H7 (cell line): ENCODE data around the gene NCKAP5L. TPM values are rescaled to one million over a fixed set of nuclear protein-coding genes. Genes with fewer than 3 reads are reported as not detected.

Source experiments
- DNase-seq: peaks from one replicate; pipeline ENCODE4 v3.0.0; 2012
- H3K27me3 ChIP-seq: 2 replicates; pipeline ENCODE4 v1.6.0; 2011; ENCODE audit warnings: mild to moderate bottlenecking, low read length; ENCODE audit not compliant: control insufficient read depth, insufficient read depth
- H3K36me3 ChIP-seq: replicated peaks from 2 replicates; pipeline ENCODE4 v1.5.1; 2011; ENCODE audit warnings: low read length; ENCODE audit not compliant: control insufficient read depth, insufficient read depth
- H3K4me3 ChIP-seq: 2 replicates; pipeline ENCODE4 v1.5.1; 2011; ENCODE audit warnings: low read depth, mild to moderate bottlenecking, control low read depth, low read length, moderate library complexity; ENCODE audit not compliant: insufficient read depth
- total RNA-seq: library from RNA; depleted of rRNA; stranded (reverse); fragments of >200 nt; shearing (Covaris generic); gene quantifications from 2 replicates; pipeline ENCODE4 v1.2.3, GENCODE V29; 2014

The NCKAP5L gene
- total RNA-seq, 1 experiment from 2014 or later: 22.3 TPM

DNA sequence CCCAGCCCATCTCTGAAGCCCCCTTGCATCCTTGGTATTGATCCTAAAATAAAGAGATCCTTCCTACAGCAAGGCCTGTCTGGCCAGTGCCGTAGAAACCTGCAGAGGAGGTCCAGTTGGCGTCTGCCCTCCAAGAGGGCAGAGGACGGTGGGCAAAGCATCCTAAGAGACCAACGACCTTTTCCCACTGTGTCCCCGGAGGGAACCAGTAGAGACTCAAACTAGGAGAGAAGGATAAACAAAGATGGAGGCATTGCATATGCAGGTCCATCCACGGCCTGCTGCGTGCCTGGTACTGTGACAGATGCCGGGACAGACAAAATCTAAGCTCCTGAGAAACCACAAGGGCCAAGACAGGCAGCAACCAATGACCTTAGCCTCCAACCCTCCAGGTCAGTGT, 3.8 kb downstream of the NCKAP5L start:
- Histone ChIP-seq H3K36me3 (no peaks in the 10 kb centered on the region; the same call in none of the 2 replicates), H3K4me3 (no peak overlapping the region), H3K27me3 (no peaks in the 10 kb centered on the region)
- no peak for DNase-seq

DNA sequence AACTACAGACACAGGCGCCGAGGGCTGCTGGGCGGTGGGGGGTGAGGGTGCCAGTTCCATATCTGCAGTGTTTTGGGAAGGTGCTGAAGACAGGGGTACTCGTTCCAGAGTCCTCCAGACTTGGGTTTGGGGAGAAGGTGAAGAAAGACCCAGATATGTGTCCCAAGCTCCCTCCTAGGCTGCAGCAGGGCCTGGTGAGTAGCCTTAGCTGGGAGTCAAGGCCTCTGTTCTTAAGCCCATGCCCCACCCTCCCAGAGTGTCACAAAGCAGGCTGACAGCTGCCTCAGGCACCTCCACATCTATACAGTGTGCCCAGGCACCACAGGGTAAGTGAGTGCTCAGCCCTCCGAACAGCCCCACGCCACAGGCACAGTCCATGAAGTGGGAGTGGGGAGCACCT, 4.3 kb downstream of the NCKAP5L start:
- Histone ChIP-seq H3K36me3 (no peaks in the 10 kb centered on the region; the same call in none of the 2 replicates), H3K27me3 (no peaks in the 10 kb centered on the region), H3K4me3 (no peak overlapping the region)
- DNase-seq: no peak

- Histone ChIP-seq H3K36me3 (no peaks in the 10 kb centered on the region; the same call in none of the 2 replicates), H3K27me3 (no peaks in the 10 kb centered on the region), H3K4me3 (no peak overlapping the region)
- DNase-seq: no peak
These were observed 4.9 kb downstream of the NCKAP5L start for GRCh38 chr12:49823350-49823749.

- DNase-seq: no peak
- Histone ChIP-seq H3K27me3 (no peaks in the 10 kb centered on the region), H3K36me3 (no peaks in the 10 kb centered on the region; the same call in none of the 2 replicates), H3K4me3 (no peak overlapping the region)
These were observed 6.6 kb downstream of the NCKAP5L start for GRCh38 chr12:49821373-49822287.

GRCh38 chr12:49819786-49820185, 8.4 kb downstream of the NCKAP5L start:
- no peaks in the 10 kb centered on the region; the same call in none of the 2 replicates for H3K36me3 ChIP-seq
- H3K27me3 ChIP-seq: no peaks in the 10 kb centered on the region
- DNase-seq: no peak
- H3K4me3 ChIP-seq: no peak overlapping the region

DNA sequence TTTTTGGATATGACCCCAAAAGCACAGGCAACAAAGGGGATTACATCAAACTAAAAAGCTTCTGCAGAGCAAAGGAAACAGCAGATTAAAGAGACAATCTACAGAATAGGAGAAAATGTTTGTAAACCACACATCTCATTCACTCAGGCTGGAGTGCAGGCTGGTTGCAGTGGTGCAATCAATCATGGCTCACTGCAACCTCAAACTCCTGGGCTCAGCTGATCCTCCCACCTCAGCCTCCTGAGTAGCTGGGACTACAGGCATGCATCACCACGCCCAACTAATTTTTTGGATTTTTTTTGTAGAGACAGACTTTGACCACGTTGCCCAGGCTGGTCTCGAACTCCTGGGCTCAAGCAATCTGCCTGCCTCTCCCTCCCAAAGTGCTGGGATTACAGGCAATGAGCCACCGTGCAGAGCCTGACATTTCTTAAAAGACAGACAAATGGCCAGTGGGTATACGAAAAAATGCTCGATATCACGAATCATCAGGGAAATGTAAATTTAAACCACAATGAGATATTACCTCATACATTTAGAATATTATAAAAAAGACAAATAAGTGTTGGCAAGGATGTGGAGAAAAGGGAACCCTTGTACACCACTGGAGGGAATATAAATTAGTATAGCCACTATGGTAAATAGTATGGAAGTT, 9.8 kb downstream of the NCKAP5L start:
- Histone ChIP-seq H3K36me3 (no peaks in the 10 kb centered on the region; the same call in 1 of the 2 replicates), H3K4me3 (no peak overlapping the region), H3K27me3 (no peaks in the 10 kb centered on the region)
- DNase-seq: no peak

GRCh38 chr12:49813131-49813530, 15.1 kb downstream of the NCKAP5L start:
- no peak for DNase-seq
- no peaks in the 10 kb centered on the region for H3K36me3 ChIP-seq

GRCh38 chr12:49811961-49812401, 16.2 kb downstream of the NCKAP5L start:
- Histone ChIP-seq H3K4me3 (no peak overlapping the region), H3K27me3 (no peaks in the 10 kb centered on the region), H3K36me3 (0 out of 2 replicates have a peak, but pooled peaks cover 2% of the 10 kb centered on the region)
- no peak for DNase-seq

More at GRCh38 chr12:49813131-49813530, 15.1 kb downstream of the NCKAP5L start:
- Histone ChIP-seq H3K4me3 (no peak overlapping the region), H3K27me3 (no peaks in the 10 kb centered on the region)

GRCh38 chr12:49811136-49811535, 17.1 kb downstream of the NCKAP5L start:
- DNase-seq: peak; percentile 79
- H3K27me3 ChIP-seq: no peaks in the 10 kb centered on the region
- H3K36me3 ChIP-seq: 0 out of 2 replicates have a peak, but pooled peaks cover 2% of the 10 kb centered on the region
- no peak overlapping the region for H3K4me3 ChIP-seq

- Histone ChIP-seq H3K27me3 (no peaks in the 10 kb centered on the region), H3K36me3 (peaks cover 4% of the 10 kb centered on the region), H3K4me3 (no peak overlapping the region)
- DNase-seq: peak; percentile 73
These were observed 18.3 kb downstream of the NCKAP5L start for GRCh38 chr12:49809906-49810389.

- Histone ChIP-seq H3K27me3 (no peaks in the 10 kb centered on the region), H3K4me3 (no peak overlapping the region), H3K36me3 (peaks cover 6% of the 10 kb centered on the region)
- DNase-seq: peak; percentile 72
These were observed 18.8 kb downstream of the NCKAP5L start for GRCh38 chr12:49809381-49809905.

DNA sequence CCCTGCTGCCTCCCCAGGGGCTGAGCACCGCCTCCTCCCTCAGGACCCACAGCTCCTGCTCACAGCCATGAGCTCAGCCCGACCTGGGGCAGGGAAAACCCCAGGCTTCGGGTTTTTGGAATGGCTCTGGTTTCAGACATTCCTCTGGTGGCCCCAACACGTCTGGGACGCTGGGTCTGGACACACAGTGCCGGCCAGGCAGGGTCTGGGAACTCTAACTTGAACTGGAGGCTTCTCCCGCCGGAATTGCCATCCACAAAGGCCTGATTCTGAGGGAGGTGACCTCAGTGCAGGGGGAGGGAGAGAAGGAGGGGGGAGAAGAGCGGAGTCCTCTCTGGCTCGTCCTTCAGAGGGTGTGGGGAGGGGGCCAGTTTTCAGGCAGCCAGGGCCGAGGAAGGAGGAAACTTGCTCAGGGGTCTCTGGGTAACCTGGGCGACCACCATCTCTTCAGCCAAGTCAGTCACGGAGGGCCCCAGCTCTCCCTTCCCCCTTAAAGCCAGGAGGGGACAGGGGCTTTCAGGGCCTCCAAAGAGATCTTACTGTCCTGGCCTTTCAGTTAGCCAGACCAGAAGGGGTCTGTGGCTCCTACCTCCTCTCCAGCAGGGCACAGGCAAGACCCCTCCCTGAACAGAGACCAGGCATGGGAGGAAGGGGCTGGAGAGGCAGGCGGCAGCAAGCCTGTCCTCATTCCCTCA, 19.4 kb downstream of the NCKAP5L start:
- DNase-seq: peak; percentile 77
- no peaks in the 10 kb centered on the region for H3K27me3 ChIP-seq
- H3K4me3 ChIP-seq: no peak overlapping the region
- H3K36me3 ChIP-seq: peaks cover 9% of the 10 kb centered on the region

DNA sequence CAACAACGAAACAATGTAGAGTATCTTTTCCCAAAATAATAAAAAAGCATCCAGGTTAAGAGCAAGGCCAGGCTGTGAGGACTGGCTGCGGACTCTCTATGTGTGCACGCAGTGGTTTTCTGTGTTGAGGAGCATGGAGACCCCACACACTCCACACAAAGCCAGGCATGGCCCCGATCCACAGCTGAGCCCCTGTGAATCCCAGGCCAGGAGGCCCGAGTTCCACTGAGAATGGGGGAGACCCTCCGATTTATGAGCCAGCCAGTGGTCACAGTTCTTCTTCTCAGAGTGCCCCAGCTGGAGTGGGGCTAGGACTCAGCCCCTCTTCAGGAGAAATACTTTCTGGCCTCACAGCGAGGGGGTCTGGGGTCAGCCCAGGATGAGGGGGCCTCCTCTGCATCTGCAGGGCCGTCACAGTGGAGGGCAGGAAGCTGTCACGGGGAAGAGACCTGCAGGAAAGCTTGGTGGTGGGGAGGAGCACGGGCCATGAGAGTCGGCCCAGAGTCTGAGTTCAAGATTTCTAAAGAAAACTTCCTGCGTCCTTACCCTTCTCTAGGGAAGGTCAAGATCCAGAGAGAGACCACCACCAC, 20.1 kb downstream of the NCKAP5L start:
- H3K36me3 ChIP-seq: peaks cover 9% of the 10 kb centered on the region
- peak; percentile 30 for DNase-seq
- H3K27me3 ChIP-seq: no peaks in the 10 kb centered on the region
- no peak overlapping the region for H3K4me3 ChIP-seq

DNA sequence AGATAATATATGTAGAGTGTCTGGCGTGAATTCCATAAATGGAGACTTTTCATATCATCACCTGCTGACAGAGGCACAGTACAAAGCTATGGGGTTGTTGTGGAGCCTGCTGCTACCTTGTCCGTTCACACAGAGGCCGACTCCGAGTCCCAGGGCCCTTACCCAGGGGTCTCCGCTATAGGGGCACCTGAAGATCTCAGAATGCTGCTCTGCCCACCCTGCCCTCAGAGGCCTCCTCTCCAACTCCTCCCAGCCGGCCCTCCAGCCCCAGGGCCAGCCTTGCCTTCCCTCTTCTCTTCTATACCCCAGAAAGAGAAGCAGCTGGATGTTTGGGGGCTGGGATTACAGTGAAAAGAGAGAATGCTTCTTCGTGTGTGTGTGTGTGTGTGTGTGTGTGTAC, 21.3 kb downstream of the NCKAP5L start:
- DNase-seq: no peak
- Histone ChIP-seq H3K27me3 (no peaks in the 10 kb centered on the region), H3K36me3 (peaks cover 12% of the 10 kb centered on the region), H3K4me3 (no peak overlapping the region)
